ENCODE measurements around the gene ST3GAL3.

The ST3GAL3 gene

GRCh38 chr1:43942411-43942810 lies 235.1 kb downstream of the ST3GAL3 start:
- DNase-seq (ENCODE audit: low spot score): no peak

GRCh38 chr1:43944860-43945259 lies 237.5 kb downstream of the ST3GAL3 start:
- no peak for DNase-seq (ENCODE audit: low spot score)

GRCh38 chr1:43945674-43946235 lies 238.4 kb downstream of the ST3GAL3 start:
- DNase-seq (ENCODE audit: low spot score): no peak

DNA sequence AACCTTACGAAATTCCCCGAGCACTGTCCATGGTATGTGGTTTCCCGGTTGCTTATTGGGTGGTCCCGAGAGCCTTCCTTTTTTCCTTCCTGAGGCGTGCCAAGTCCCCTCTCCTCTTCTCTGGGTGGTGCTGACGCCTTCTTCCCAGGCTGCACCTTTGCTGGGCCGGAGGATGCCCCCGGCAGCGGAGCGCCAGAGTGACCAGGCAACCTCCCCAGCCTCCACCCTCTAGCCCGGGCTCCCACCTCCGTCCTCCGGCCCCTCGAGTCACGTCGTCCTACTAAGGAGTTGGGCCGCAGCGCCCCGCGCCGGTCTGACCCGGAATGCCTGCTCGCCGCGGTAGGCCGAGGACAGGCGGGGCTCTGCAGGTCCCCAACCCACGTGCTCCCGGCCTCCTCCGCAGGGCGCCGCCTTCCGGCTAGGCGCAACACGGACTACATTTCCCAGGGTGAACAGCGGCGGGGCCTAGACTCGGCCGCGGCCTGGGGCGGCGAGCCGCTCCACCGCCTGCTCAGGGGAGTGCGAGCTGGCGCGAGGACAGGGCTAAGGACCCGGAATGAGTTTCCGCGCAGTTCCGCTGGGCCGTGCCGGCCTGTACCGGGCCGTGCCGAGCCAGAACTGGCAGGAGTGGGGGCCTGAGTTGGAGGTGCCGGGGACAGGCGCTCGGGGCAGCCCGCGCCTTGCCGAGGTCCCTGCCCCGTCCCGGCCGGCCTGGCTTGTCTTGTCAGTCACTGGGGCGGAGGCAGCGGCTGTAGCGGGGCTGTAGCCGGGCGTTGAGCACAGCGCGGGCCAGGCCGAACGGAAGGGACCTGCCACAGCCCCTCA lies 239.1 kb downstream of the ST3GAL3 start, which contains the start of gene IPO13:
TSS of gene IPO13 (plus strand) at position 715 of the 825 bp plus-strand sequence. CDS start 651 bp downstream, outside the sequence.
- peak; percentile 98 for DNase-seq (ENCODE audit: low spot score)

DNA sequence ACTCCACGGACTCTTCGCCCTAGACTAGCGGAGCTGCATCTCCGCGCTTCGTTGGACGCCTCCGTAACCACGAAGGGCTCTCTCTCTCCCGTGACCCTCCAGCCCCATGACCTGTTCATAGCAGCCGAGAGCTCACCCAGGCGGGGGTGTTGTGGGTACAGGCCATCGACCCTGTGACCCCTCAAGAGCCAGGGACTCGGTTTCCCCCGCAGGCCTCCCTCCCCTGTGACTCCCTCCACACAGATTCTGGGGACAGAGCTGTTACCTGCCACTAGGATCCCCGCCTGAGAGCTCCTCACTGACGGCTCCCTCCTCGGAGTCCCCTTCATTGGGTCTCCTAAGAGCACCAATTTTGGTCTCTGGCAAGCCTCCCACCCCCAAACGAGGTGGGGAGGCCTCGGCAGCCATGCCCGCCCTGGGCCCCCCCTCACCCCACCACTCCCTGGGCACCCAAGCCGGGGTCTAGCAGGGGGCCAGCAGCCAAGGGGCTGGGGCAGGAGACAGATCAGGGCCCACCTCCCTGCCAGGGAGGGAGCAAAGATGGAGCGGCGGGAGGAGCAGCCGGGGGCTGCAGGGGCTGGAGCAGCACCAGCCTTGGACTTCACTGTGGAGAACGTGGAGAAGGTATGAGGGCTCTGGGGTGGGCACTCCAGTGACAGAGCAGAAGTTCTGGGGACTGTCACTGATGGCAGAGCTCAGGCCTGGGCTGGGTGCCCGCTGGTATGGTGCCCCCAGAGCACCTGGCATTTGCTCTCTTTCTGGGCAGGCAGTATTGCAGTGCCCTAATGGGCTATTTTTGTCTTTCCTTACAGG lies 239.9 kb downstream of the ST3GAL3 start:
- DNase-seq (ENCODE audit: low spot score): no peak

DNA sequence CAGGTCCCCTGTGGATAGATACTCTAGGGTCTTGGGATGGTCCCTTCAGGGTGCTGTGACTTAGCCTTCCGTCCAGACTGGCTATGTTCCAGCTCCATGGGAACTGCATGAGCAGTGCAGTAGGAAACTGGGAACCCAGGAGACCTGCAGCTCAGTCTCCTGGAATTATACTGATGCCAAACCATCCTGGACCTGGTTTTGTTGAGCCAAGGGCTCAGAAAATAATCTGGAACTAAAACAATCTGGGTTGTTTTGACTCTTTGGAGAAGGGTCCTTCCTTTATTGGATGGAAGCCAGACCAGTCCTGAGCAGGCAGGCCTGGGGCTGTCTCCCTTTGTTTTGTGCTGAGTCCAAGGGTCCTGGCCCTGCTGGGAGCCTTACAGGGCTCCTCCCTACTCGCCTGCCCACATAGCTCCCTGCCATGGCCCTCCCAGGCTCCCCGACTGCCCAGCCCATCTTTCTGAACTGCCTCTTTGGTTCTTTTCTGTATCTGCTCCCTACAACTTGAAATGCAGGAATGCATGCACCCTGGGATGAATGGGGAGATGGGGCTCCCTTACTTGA lies 240.6 kb downstream of the ST3GAL3 start:
- no peak for DNase-seq (ENCODE audit: low spot score)

GRCh38 chr1:43949678-43950077 lies 242.3 kb downstream of the ST3GAL3 start:
- no peak for DNase-seq (ENCODE audit: low spot score)

- no peak for DNase-seq (ENCODE audit: low spot score)
Observed at GRCh38 chr1:43951021-43951985, 244.0 kb downstream of the ST3GAL3 start.

DNA sequence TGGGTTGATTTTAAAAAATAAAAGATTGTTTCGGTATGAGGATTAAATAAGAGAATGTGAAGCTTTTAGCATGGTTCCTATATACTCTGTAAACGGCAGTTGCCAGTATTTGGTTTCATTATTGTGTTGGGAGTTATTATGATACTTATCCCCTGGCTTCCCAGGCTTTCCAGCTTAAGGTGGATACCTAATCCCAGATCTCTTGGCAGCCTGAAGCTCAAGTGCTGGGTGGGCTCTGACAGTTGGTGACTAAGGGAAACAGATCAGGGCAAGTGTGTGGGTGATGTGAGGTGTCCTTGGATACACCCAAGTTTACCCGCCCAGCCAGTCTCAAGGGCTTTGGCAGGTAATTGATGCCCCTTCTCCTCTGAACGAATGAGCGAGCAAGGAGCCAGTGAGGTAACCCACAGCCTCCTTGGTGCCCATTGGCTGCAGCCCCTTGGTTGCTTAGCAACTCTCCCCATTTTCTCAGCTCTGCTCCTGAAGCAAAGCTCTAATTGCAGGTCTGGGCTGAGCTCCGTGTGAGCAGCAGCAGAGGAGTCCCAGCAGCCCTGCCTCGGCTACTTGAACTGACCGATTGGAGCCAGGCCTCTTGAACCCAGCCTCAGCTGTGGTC lies 245.5 kb downstream of the ST3GAL3 start:
- no peak for DNase-seq (ENCODE audit: low spot score)

GRCh38 chr1:43953361-43953760 lies 246.0 kb downstream of the ST3GAL3 start:
- no peak for DNase-seq (ENCODE audit: low spot score)

DNA sequence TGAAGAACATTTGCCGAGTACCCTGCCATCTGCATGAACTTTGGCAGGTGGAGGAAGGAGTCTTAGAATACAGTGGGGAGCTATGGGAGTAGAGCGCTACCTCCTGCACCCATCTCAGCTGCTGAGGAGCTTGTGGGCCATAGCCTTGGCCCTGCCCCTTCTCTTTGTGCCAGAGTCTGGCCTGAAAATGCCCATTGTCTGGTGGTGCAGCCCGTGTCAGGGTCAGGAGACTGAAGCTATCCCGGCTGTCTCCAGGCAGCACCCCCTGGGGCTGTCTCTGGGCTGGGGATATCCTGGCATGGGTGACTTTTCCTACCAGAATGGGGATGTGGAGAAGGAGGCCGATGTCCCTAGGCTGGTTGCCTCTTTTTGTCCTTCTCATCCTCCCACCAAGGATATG lies 246.7 kb downstream of the ST3GAL3 start:
- DNase-seq (ENCODE audit: low spot score): no peak

- DNase-seq (ENCODE audit: low spot score): no peak
Observed at GRCh38 chr1:43956234-43956633, 248.9 kb downstream of the ST3GAL3 start.

DNA sequence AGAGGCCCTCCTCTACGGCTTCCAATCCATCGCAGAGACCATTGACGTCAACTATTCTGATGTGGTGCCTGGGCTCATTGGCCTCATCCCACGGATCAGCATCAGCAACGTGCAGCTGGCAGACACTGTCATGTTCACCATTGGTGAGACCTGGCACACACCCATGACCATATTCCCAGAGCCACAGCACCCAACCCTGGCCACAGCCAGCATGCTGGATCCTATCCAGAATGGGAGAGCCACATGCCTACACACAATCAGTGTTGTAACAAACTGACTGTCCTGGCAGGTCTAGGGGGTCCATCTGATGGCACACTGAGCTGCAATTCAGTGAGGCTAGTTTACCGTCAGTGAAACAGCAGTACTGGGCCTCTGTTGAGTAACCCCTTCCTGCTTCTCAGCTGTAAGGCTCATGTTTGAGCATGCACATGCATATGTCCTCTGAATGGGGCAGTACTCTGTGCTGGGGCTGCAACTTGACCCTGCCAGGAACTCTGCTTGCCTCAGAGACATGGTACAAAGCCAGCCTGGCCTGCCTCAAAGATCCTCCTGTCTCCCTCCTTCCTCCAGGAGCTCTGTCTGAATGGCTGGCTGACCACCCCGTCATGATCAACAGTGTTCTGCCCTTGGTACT lies 250.2 kb downstream of the ST3GAL3 start:
- no peak for DNase-seq (ENCODE audit: low spot score)

- DNase-seq (ENCODE audit: low spot score): no peak
Observed at GRCh38 chr1:43958351-43959255, 251.3 kb downstream of the ST3GAL3 start.

DNA sequence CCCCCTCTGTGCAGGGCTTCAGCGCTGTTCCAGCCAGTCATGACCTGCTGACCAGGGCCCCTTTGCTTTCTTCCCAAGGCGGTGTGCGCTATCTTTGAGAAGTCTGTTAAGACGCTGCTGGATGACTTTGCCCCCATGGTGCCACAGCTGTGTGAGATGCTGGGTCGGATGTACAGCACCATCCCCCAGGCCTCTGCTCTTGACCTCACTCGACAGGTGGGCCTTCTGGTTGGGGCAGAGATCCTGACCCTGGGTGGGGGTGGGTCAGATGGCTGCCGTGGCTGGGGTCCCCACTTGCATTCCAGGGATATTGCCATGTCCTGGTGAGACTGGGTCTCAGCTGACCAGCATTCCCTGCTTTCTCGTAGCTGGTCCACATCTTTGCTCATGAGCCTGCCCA lies 253.5 kb downstream of the ST3GAL3 start:
- no peak for DNase-seq (ENCODE audit: low spot score)

DNA sequence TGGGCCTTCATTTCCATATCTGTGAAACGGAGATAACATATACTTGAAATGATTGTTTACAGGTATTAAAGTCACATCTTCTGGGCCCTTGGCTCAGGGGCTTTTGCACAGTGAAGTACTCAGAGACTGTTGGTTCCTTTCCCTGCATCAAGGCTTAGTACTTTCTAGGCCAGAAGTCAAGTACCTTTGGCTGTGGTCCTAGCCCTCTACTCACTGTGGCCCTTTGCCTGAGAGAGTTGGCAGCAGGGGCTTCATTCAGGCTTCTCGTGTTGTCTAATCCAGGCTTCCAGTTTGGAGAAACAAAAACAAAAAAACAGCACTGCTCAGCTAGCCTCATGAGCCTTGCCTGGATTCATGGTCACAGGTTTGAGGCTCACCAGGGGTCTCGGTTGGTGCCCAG lies 254.4 kb downstream of the ST3GAL3 start:
- no peak for DNase-seq (ENCODE audit: low spot score)

DNA sequence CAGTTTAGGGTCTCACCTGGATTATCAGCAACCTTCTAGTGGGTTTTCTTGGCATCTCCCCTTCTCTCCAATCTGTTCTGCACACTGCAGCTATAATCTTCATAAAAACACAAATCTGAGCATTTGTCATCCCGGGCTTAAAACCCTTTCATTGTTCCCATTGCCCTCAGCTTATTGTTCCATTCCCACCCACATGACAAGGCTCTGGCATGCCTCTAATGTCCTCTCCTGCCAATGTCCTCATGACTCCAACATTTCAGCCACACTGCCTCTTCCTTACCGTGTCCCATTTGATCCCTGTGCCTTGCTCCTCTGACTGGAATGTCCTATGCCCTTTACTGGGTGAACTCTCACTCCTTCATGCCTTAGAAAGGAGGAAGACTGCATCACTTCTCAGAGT lies 255.0 kb downstream of the ST3GAL3 start:
- DNase-seq (ENCODE audit: low spot score): no peak

GRCh38 chr1:43963006-43963405 lies 255.7 kb downstream of the ST3GAL3 start:
- DNase-seq (ENCODE audit: low spot score): no peak

- no peak for DNase-seq (ENCODE audit: low spot score)
Observed at GRCh38 chr1:43963890-43964289, 256.6 kb downstream of the ST3GAL3 start.

All from hepatic stellate cell (primary cell).